GM12878 (cell line): ENCODE measurements around the gene PRLH. TPM values are rescaled to one million over a fixed set of nuclear protein-coding genes. Genes with fewer than 3 reads are reported as not detected.

Experiments
- ATAC-seq: fragments of 200-7000 bp; cut with Tn5 transposase; 3 replicates; pipeline ENCODE4 v1.9.1; 2020; ENCODE audit warnings: mild to moderate bottlenecking, moderate library complexity
- BruUV-seq: library from RNA; stranded (reverse); fragments of 400-500 nt; replicated peaks from 2 replicates; lab custom pipeline; 2021; lab: Mats Ljungman, UMichigan
- CTCF ChIA-PET: fragments of 300-600 bp; sonication (Branson Sonifier 250); formaldehyde crosslinking; extraction: SDS; loops from one replicate; lab custom pipeline; 2021; ENCODE audit warnings: inconsistent platforms; lab: Yijun Ruan, JAX
- POLR2A ChIA-PET: fragments of 350-600 bp; formaldehyde crosslinking; extraction: SDS; loops from one replicate; lab custom pipeline; 2021; ENCODE audit warnings: inconsistent platforms; lab: Charles Lee
- RAD21 ChIA-PET: fragments of 300-600 bp; sonication (Branson Sonifier 250); formaldehyde crosslinking; loops from one replicate; lab custom pipeline; 2023; ENCODE audit warnings: antibody characterized with exemption; ENCODE audit not compliant: unreplicated experiment; lab: Charles Lee
- SMC1A ChIA-PET: fragments of 300-600 bp; sonication (Branson Sonifier 250); formaldehyde crosslinking; loops from one replicate; lab custom pipeline; 2023; ENCODE audit not compliant: unreplicated experiment, uncharacterized antibody; lab: Charles Lee
- DNase-seq: peaks from one replicate; pipeline ENCODE4 v3.0.0-alpha.2; 2011; ENCODE audit warnings: low read depth, low spot score
- FAIRE-seq: peaks from 3 replicates; lab custom pipeline; 2011; peaks lifted over from hg19 to GRCh38; lab: Jason Lieb, UNC
- H2AFZ ChIP-seq: 2 replicates; pipeline ENCODE4 v1.6.0; 2011; ENCODE audit warnings: low read depth, low read length, control low read depth; ENCODE audit not compliant: control insufficient read depth
- H3K27ac ChIP-seq: 2 replicates; pipeline ENCODE4 v1.5.1; 2011; ENCODE audit warnings: control low read depth; ENCODE audit not compliant: control insufficient read depth, insufficient read depth
- H3K27me3 ChIP-seq, 2 experiments: replicated peaks in 1 of 2; 2 replicates each; pipeline versions ENCODE4 v1.6.0 to v1.6.1; 2011; ENCODE audit warnings: low read length in 1 of 2; ENCODE audit not compliant: control insufficient read depth in 2 of 2, insufficient read depth in 2 of 2
- H3K36me3 ChIP-seq, 2 experiments: 2 replicates each; pipeline ENCODE4 v1.5.1; 2011; ENCODE audit warnings: low read length in 1 of 2; ENCODE audit not compliant: control insufficient read depth in 2 of 2, insufficient read depth in 2 of 2
- H3K4me1 ChIP-seq: 2 replicates; pipeline ENCODE4 v1.6.1; 2011; ENCODE audit warnings: mild to moderate bottlenecking, low read length, moderate library complexity, mixed read lengths; ENCODE audit not compliant: control insufficient read depth, insufficient read depth
- H3K4me2 ChIP-seq: 2 replicates; pipeline ENCODE4 v1.6.0; 2011; ENCODE audit warnings: control low read depth; ENCODE audit not compliant: control insufficient read depth, insufficient read depth
- H3K4me3 ChIP-seq: fragments of 200-600 bp; sonication (generic); 2 replicates; pipeline ENCODE4 v1.5.1; 2016
- H3K79me2 ChIP-seq: 2 replicates; pipeline ENCODE4 v1.6.0; 2011; ENCODE audit warnings: low read length; ENCODE audit not compliant: control insufficient read depth, insufficient read depth
- H3K9ac ChIP-seq: 2 replicates; pipeline ENCODE4 v1.8.0; 2011; ENCODE audit warnings: low read length, control low read depth, mixed read lengths; ENCODE audit not compliant: control insufficient read depth, insufficient read depth
- H3K9me3 ChIP-seq: replicated peaks from 3 replicates; pipeline ENCODE4 v1.5.1; 2011; ENCODE audit warnings: mild to moderate bottlenecking, low read length; ENCODE audit not compliant: control insufficient read depth, insufficient read depth
- H4K20me1 ChIP-seq: 2 replicates; pipeline ENCODE4 v1.6.0; 2011; ENCODE audit not compliant: control insufficient read depth, insufficient read depth
- BCL3 ChIP-seq: IDR thresholded peaks from 2 replicates; pipeline ENCODE4 v1.6.1; 2011; ENCODE audit warnings: borderline replicate concordance, low read depth, mild to moderate bottlenecking, moderate library complexity, low read length; ENCODE audit not compliant: insufficient read depth, poor library complexity, severe bottlenecking
- WGBS: methylation state at CpG from one replicate; pipeline ENCODE4 v1.1.6; 2016; ENCODE audit warnings: low lambda C conversion rate; ENCODE audit not compliant: insufficient replicate concordance, insufficient coverage; ENCODE audit errors: missing lambda C conversion rate; 5-methylcytosine and 5-hydroxymethylcytosine counted together
- in situ Hi-C: fragments of 300-500 bp; cut with MboI; formaldehyde crosslinking; loops from 9 replicates; pipeline ENCODE4 v1.14.3; 2018; ENCODE audit warnings: mixed read lengths
- intact Hi-C: fragments of 100-400 bp; cut with micrococcal nuclease; formaldehyde crosslinking; loops from one replicate; pipeline ENCODE4 v1.14.2; 2022; ENCODE audit not compliant: unreplicated experiment
- polyA plus RNA-seq, 11 experiments: library from polyadenylated mRNA; depleted of rRNA in 4 of 11; unstranded in 6 of 11; stranded (reverse) in 5 of 11; fragments of >200 nt; fragmentation: Nextera tagmentation in 4 of 11; fragmentation: Illumina TruSeq in 1 of 11; extraction: Ambion mirVana in 4 of 11; extraction: Trizol in 1 of 11; gene quantifications; 1 replicate in 1 of 11; 2 replicates in 10 of 11; pipeline versions ENCODE4 v1.2.1 to v1.2.3, GENCODE V29; 2011 to 2016; ENCODE audit warnings: inconsistent platforms in 2 of 11, missing spikeins in 2 of 11, low read depth in 1 of 11
- total RNA-seq, 4 experiments: library from RNA; depleted of rRNA in 3 of 4; stranded (reverse); fragments of >200 nt in 3 of 4; fragmentation: Illumina TruSeq in 1 of 4; extraction: Trizol in 1 of 4; gene quantifications; 2 replicates each; pipeline versions ENCODE4 v1.2.1 to v1.2.3, GENCODE V29; 2013 to 2021
- TF ChIP-seq, protein P1 (sequence below): fragments of 450-650 bp; IDR thresholded peaks from 2 replicates; pipeline ENCODE4 v1.6.1; 2017; ENCODE audit warnings: low read depth, mild to moderate bottlenecking, moderate library complexity
- TF ChIP-seq, protein P2 (sequence below): IDR thresholded peaks from 2 replicates; pipeline ENCODE4 v1.6.1; 2011; ENCODE audit warnings: mild to moderate bottlenecking, low read depth, low read length, moderate library complexity; ENCODE audit not compliant: insufficient replicate concordance

The PRLH gene
- total and polyA plus RNA-seq, 10 of the 15 experiments (the other 5 are each of a cell fraction or from before 2014, with no cell fraction given): not detected

DNA sequence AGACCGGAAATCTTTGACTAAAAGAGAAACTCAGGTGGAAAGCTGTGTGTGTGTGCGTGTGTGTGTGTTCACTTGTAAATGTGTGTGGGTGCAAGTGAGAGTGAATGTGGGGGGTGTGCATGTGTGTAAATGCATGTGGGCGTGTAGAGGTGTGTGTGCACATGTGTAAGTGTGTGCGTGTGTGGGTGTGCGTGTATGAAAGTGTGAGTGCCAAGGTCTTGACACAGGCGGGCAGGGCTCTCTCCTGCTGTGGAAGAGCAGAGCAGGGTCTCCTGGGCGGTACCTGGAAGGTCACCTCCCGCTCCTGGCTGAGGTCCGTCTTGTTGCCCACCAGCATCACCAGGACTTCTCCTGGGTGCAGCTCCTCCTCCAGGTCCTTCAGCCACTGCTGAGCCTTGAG, 10.6 kb downstream of the PRLH start:
- H2AFZ ChIP-seq: no peak overlapping the region
- ATAC-seq (no peak), DNase-seq (no peak), FAIRE-seq (no peak)
- H3K9me3 ChIP-seq: no peaks in the 10 kb centered on the region
- SMC1A ChIA-PET: no interaction called here
- no peak overlapping the region for H3K9ac ChIP-seq
- H3K27ac ChIP-seq: no peak overlapping the region
- no peak overlapping the region for H3K4me3 ChIP-seq
- no peaks in the 10 kb centered on the region for H3K79me2 ChIP-seq
- H4K20me1 ChIP-seq: no peaks in the 10 kb centered on the region
- RAD21 ChIA-PET: interaction anchor here (7.4 kb wide), 1 partner anchor 65 kb away, joined by 300 read pairs; no protein-coding TSS in a partner anchor
- in situ Hi-C loops (no loop called here), intact Hi-C loops (no loop called here)
- TF ChIP-seq, protein P1, sequence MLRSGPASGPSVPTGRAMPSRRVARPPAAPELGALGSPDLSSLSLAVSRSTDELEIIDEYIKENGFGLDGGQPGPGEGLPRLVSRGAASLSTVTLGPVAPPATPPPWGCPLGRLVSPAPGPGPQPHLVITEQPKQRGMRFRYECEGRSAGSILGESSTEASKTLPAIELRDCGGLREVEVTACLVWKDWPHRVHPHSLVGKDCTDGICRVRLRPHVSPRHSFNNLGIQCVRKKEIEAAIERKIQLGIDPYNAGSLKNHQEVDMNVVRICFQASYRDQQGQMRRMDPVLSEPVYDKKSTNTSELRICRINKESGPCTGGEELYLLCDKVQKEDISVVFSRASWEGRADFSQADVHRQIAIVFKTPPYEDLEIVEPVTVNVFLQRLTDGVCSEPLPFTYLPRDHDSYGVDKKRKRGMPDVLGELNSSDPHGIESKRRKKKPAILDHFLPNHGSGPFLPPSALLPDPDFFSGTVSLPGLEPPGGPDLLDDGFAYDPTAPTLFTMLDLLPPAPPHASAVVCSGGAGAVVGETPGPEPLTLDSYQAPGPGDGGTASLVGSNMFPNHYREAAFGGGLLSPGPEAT: no peak
- TF ChIP-seq, protein P2, sequence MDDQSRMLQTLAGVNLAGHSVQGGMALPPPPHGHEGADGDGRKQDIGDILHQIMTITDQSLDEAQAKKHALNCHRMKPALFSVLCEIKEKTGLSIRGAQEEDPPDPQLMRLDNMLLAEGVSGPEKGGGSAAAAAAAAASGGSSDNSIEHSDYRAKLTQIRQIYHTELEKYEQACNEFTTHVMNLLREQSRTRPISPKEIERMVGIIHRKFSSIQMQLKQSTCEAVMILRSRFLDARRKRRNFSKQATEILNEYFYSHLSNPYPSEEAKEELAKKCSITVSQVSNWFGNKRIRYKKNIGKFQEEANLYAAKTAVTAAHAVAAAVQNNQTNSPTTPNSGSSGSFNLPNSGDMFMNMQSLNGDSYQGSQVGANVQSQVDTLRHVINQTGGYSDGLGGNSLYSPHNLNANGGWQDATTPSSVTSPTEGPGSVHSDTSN: peak; percentile 62
- peak; percentile 93 for TF ChIP-seq BCL3
- H3K27me3 ChIP-seq: peaks cover 0 to 2% of the 10 kb centered on the region in 2 experiments; a peak in 1 of 4 replicates
- no TSS peak for BruUV-seq
- H3K4me1 ChIP-seq: no peaks in the 10 kb centered on the region
- CTCF ChIA-PET: interaction anchor here (1.3 kb wide), 1 partner anchor 64 kb away, joined by 6 read pairs; no protein-coding TSS in a partner anchor
- H3K36me3 ChIP-seq: no peaks in the 10 kb centered on the region
- POLR2A ChIA-PET: no interaction called here
- H3K4me2 ChIP-seq: no peak overlapping the region
- WGBS: 49% methylated on average over 8 of the region's 9 CpGs
